Endothelial cell (in vitro differentiated cells): ENCODE results near the gene HES3. TPM values are rescaled to one million over a fixed set of nuclear protein-coding genes. Genes with fewer than 3 reads are reported as not detected.

Experiments
- DNase-seq: peaks from one replicate; pipeline ENCODE4 v3.0.0; 2021; ENCODE audit warnings: low spot score
- H3K27ac Mint-ChIP-seq: one replicate; pipeline ENCODE4 v1.8.0; 2021; ENCODE audit warnings: mixed read lengths, inconsistent platforms; ENCODE audit not compliant: unreplicated experiment
- H3K27me3 Mint-ChIP-seq: one replicate; pipeline ENCODE4 v1.8.0; 2021; ENCODE audit warnings: mild to moderate bottlenecking, moderate library complexity, mixed read lengths, inconsistent platforms; ENCODE audit not compliant: unreplicated experiment
- H3K36me3 Mint-ChIP-seq: one replicate; pipeline ENCODE4 v1.8.0; 2021; ENCODE audit warnings: mild to moderate bottlenecking, low read depth, mixed read lengths, inconsistent platforms; ENCODE audit not compliant: unreplicated experiment
- H3K4me1 Mint-ChIP-seq: one replicate; pipeline ENCODE4 v1.8.0; 2021; ENCODE audit warnings: mild to moderate bottlenecking, mixed read lengths, inconsistent platforms; ENCODE audit not compliant: unreplicated experiment
- H3K4me3 Mint-ChIP-seq: one replicate; pipeline ENCODE4 v1.8.0; 2021; ENCODE audit warnings: mild to moderate bottlenecking, mixed read lengths, inconsistent platforms; ENCODE audit not compliant: unreplicated experiment
- H3K9me3 Mint-ChIP-seq: one replicate; pipeline ENCODE4 v1.8.0; 2021; ENCODE audit warnings: mixed read lengths, inconsistent platforms; ENCODE audit not compliant: unreplicated experiment
- CTCF ChIP-seq: fragments of 200-600 bp; sonication (generic); IDR thresholded peaks from one replicate; pipeline ENCODE4 v1.5.0; 2021; ENCODE audit warnings: antibody characterized with exemption; ENCODE audit not compliant: unreplicated experiment
- total RNA-seq: library from RNA; stranded (reverse); fragmentation: NEBNext Ultra II Directional; extraction: Animal tissue kit (Norgen Biotek cat#: 25700); gene quantifications from one replicate; pipeline ENCODE4 v1.2.1, GENCODE V29; 2021; ENCODE audit not compliant: unreplicated experiment

Gene HES3
- total RNA-seq, 1 donor from 2014 or later, result not detected

DNA sequence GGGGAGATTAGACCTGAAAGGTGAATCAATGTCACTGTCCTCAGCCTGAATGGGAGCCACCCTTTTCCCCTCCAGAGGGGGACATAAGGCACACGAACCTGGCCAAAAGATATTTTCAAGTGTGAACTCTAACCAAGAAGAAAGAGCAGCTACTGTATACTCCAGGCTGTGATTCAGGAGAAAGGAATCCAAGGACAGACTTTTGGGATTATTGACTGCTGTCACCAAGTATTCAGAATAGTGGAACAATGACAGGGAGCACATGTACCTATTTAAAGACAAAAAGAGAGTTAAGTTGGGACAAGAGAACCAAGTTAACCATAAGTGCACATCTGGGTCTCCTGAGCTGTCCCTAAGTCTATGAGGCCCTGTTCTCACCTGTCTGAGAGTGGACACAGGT is 10.6 kb upstream of the HES3 start:
- H3K4me1 Mint-ChIP-seq, result peaks cover 4% of the 10 kb centered on the region
- H3K27ac Mint-ChIP-seq, result no peak overlapping the region
- peaks cover 3% of the 10 kb centered on the region for H3K27me3 Mint-ChIP-seq
- H3K4me3 Mint-ChIP-seq, result peak overlapping the region; percentile 60
- DNase-seq, result no peak
- no peaks in the 10 kb centered on the region for H3K9me3 Mint-ChIP-seq
- no peak for TF ChIP-seq CTCF
- H3K36me3 Mint-ChIP-seq, result peaks cover 10% of the 10 kb centered on the region

- H3K27ac Mint-ChIP-seq, result no peak overlapping the region
- H3K9me3 Mint-ChIP-seq, result no peaks in the 10 kb centered on the region
- H3K36me3 Mint-ChIP-seq, result peaks cover 10% of the 10 kb centered on the region
- DNase-seq, result no peak
- H3K27me3 Mint-ChIP-seq, result peaks cover 6% of the 10 kb centered on the region
- peaks cover 11% of the 10 kb centered on the region for H3K4me1 Mint-ChIP-seq
- no peak for TF ChIP-seq CTCF
- H3K4me3 Mint-ChIP-seq, result peak overlapping the region; percentile 88
Observed at GRCh38 chr1:6234502-6235295, 9.3 kb upstream of the HES3 start.

GRCh38 chr1:6235296-6235677 is 8.7 kb upstream of the HES3 start:
- no peak overlapping the region for H3K27ac Mint-ChIP-seq
- no peak for DNase-seq
- TF ChIP-seq CTCF, result no peak
- H3K4me1 Mint-ChIP-seq, result peaks cover 11% of the 10 kb centered on the region
- H3K36me3 Mint-ChIP-seq, result peaks cover 10% of the 10 kb centered on the region
- H3K4me3 Mint-ChIP-seq, result peak overlapping the region; percentile 88
- no peaks in the 10 kb centered on the region for H3K9me3 Mint-ChIP-seq
- peaks cover 6% of the 10 kb centered on the region for H3K27me3 Mint-ChIP-seq

DNA sequence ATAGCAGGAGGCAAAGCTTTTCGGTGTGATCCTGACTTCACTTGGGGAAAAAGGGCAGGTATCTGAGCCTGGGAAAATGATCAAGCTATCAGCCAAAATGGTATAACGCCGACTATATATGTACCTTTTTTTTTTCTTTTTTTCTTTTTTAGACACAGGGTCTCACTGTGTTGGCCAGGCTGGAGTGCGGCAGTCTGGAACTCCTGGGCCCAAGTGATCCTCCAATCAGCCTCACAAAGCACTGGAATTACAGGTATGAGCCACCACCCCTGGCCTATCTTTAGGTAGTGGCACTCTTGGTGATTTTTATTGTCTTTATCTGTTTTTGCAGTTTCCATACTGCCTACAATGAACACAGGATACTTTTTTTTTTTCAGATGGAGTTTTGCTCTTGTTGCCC is 6.9 kb upstream of the HES3 start:
- no peak overlapping the region for H3K4me3 Mint-ChIP-seq
- H3K4me1 Mint-ChIP-seq, result peaks cover 17% of the 10 kb centered on the region
- no peak for TF ChIP-seq CTCF
- H3K9me3 Mint-ChIP-seq, result no peaks in the 10 kb centered on the region
- peaks cover 7% of the 10 kb centered on the region for H3K36me3 Mint-ChIP-seq
- no peak overlapping the region for H3K27ac Mint-ChIP-seq
- H3K27me3 Mint-ChIP-seq, result peaks cover 11% of the 10 kb centered on the region
- DNase-seq, result no peak

DNA sequence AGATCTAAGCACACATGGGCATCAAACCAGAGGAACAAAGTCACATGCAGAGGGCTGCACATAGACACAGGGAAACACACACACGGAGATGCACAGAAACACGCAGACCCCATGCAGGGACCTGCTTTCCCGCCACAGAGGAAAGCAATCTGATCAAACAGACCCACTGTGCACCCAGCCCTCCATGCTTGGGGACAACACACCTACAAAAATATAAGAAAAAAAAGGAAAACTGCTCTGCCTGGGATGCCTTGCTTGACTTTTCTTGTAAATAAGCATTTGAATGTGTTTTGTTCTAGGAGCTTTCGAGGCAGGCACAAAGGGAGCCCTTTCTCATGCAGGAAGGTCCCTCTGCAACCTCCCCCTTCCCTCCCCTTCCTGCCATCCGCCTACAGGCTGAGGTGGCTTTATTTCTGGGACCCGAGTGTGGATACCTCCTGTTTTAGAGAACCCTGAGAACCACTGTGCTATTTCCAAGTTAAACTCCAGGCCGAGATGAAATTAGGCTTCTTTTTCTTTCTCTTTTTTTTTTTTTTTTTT is 4.7 kb upstream of the HES3 start:
- DNase-seq, result no peak
- H3K27ac Mint-ChIP-seq, result no peak overlapping the region
- no peak for TF ChIP-seq CTCF
- H3K4me1 Mint-ChIP-seq, result peaks cover 17% of the 10 kb centered on the region
- H3K36me3 Mint-ChIP-seq, result no peaks in the 10 kb centered on the region
- peaks cover 16% of the 10 kb centered on the region for H3K27me3 Mint-ChIP-seq
- H3K4me3 Mint-ChIP-seq, result no peak overlapping the region
- H3K9me3 Mint-ChIP-seq, result no peaks in the 10 kb centered on the region
